Keratinocyte (primary cell): ENCODE results near the gene OR9A4. TPM values are rescaled to one million over a fixed set of nuclear protein-coding genes. Genes with fewer than 3 reads are reported as not detected.

Experiments used
- DNase-seq: peaks from one replicate; pipeline ENCODE4 v3.0.0-alpha.2; 2011; ENCODE audit warnings: low read depth, missing footprints, low spot score
- FAIRE-seq: peaks from 2 replicates; lab custom pipeline; 2011; peaks lifted over from hg19 to GRCh38; lab: Jason Lieb, UNC
- H2AFZ ChIP-seq: 2 replicates; pipeline ENCODE4 v1.6.0; 2012; ENCODE audit warnings: low read length, control low read depth, inconsistent platforms; ENCODE audit not compliant: control insufficient read depth
- H3K27ac ChIP-seq: 2 replicates; pipeline ENCODE4 v1.5.1; 2011; ENCODE audit warnings: low read length; ENCODE audit not compliant: control insufficient read depth, insufficient read depth
- H3K27me3 ChIP-seq: 3 replicates; pipeline ENCODE4 v1.6.0; 2011; ENCODE audit warnings: low read length; ENCODE audit not compliant: control insufficient read depth, insufficient read depth; ENCODE audit errors: extremely low read depth
- H3K36me3 ChIP-seq, 2 experiments: 2 replicates in 1 of 2; 3 replicates in 1 of 2; pipeline ENCODE4 v1.5.1; 2011; ENCODE audit warnings: low read length in 2 of 2, mild to moderate bottlenecking in 1 of 2; ENCODE audit not compliant: control insufficient read depth in 2 of 2, insufficient read depth in 2 of 2; ENCODE audit errors: extremely low read depth in 1 of 2
- H3K4me1 ChIP-seq: 3 replicates; pipeline ENCODE4 v1.5.1; 2011; ENCODE audit warnings: low read length; ENCODE audit not compliant: control insufficient read depth, insufficient read depth; ENCODE audit errors: extremely low read depth
- H3K4me2 ChIP-seq: 3 replicates; pipeline ENCODE4 v1.6.0; 2011; ENCODE audit warnings: low read depth, low read length; ENCODE audit not compliant: control insufficient read depth, insufficient read depth; ENCODE audit errors: extremely low read depth
- H3K4me3 ChIP-seq, 3 experiments: fragments of 200-600 bp in 1 of 3; sonication (generic) in 1 of 3; 2 replicates in 2 of 3; 3 replicates in 1 of 3; pipeline ENCODE4 v1.5.1; 2011 to 2016; ENCODE audit warnings: low read length in 3 of 3, mild to moderate bottlenecking in 3 of 3, control low read depth in 2 of 3, inconsistent platforms in 1 of 3, low read depth in 1 of 3, mixed read lengths in 1 of 3, mixed run types in 1 of 3, moderate library complexity in 1 of 3; ENCODE audit not compliant: control insufficient read depth in 2 of 3, insufficient read depth in 2 of 3; ENCODE audit errors: extremely low read depth in 1 of 3
- H3K79me2 ChIP-seq: 2 replicates; pipeline ENCODE4 v1.6.0; 2012; ENCODE audit warnings: low read length; ENCODE audit not compliant: control insufficient read depth, insufficient read depth
- H3K9ac ChIP-seq: 3 replicates; pipeline ENCODE4 v1.6.0; 2011; ENCODE audit warnings: low read length; ENCODE audit not compliant: control insufficient read depth, insufficient read depth; ENCODE audit errors: extremely low read depth
- H3K9me1 ChIP-seq: 3 replicates; pipeline ENCODE4 v1.6.0; 2011; ENCODE audit warnings: low read length; ENCODE audit not compliant: control insufficient read depth, insufficient read depth; ENCODE audit errors: extremely low read depth
- H3K9me3 ChIP-seq: 2 replicates; pipeline ENCODE4 v1.5.1; 2012; ENCODE audit warnings: low read depth, low read length; ENCODE audit not compliant: control insufficient read depth
- H4K20me1 ChIP-seq: 3 replicates; pipeline ENCODE4 v1.6.0; 2011; ENCODE audit warnings: low read length; ENCODE audit not compliant: control insufficient read depth, insufficient read depth; ENCODE audit errors: extremely low read depth
- CTCF ChIP-seq, 3 experiments: IDR thresholded peaks in 1 of 3; conservative IDR thresholded peaks in 1 of 3; optimal IDR thresholded peaks in 1 of 3; 2 replicates in 2 of 3; 3 replicates in 1 of 3; pipeline versions ENCODE3 to v1.5.1; 2011; ENCODE audit warnings: low read length in 3 of 3, mild to moderate bottlenecking in 3 of 3, moderate library complexity in 2 of 3, control low read depth in 1 of 3, inconsistent platforms in 1 of 3; ENCODE audit not compliant: insufficient read depth in 2 of 3; ENCODE audit errors: extremely low read depth in 1 of 3
- EZH2 ChIP-seq: IDR thresholded peaks from one replicate; pipeline ENCODE4 v1.6.1; 2012; ENCODE audit warnings: inconsistent platforms, mild to moderate bottlenecking, low read length, moderate library complexity
- dilution Hi-C: fragments of 300-500 bp; cut with MboI; formaldehyde crosslinking; loops from one replicate; pipeline ENCODE4 v1.7.0; 2020; ENCODE audit warnings: low sequenced_read_pairs; ENCODE audit not compliant: extremely low pct_ligation_motif_present
- polyA plus RNA-seq, 5 experiments: library from polyadenylated mRNA; depleted of rRNA in 3 of 5; stranded (reverse) in 3 of 5; stranded (forward) in 1 of 5; unstranded in 1 of 5; fragments of >200 nt; gene quantifications; 1 replicate in 1 of 5; 2 replicates in 3 of 5; 3 replicates in 1 of 5; pipeline versions ENCODE4 v1.2.1 to v1.2.3, GENCODE V29; 2011 to 2012; ENCODE audit warnings: missing spikeins in 2 of 5, low read depth in 1 of 5, low replicate concordance in 1 of 5

Gene OR9A4
- polyA plus RNA-seq, 1 donor (not counting 4 experiments of a cell fraction or from before 2014, with no cell fraction given) = not detected

GRCh38 chr7:141928146-141928844, 12.1 kb downstream of the OR9A4 start:
- no peak overlapping the region for H3K9ac ChIP-seq
- H3K4me3 ChIP-seq = no peak overlapping the region
- no peaks in the 10 kb centered on the region for H3K4me1 ChIP-seq
- H3K79me2 ChIP-seq = no peaks in the 10 kb centered on the region
- TF ChIP-seq CTCF (optimal IDR thresholded peaks at IDR 0.05 in 1 of 3, IDR thresholded peaks at IDR 0.05 in 1 of 3, conservative IDR thresholded peaks at IDR 0.05 in 1 of 3; ENCODE audit: extremely low read depth in 1 of 3, insufficient read depth in 2 of 3, low read length in 3 of 3) (no peak), EZH2 (no peak)
- dilution Hi-C loops = no loop called here
- H3K36me3 ChIP-seq = no peaks in the 10 kb centered on the region
- peak overlapping the region; percentile 6 for H2AFZ ChIP-seq
- H3K9me1 ChIP-seq = no peaks in the 10 kb centered on the region
- no peak overlapping the region for H3K4me2 ChIP-seq
- FAIRE-seq = no peak
- H4K20me1 ChIP-seq = no peaks in the 10 kb centered on the region
- no peak overlapping the region for H3K27ac ChIP-seq
- no peak for DNase-seq
- H3K27me3 ChIP-seq = no peaks in the 10 kb centered on the region
- H3K9me3 ChIP-seq = no peaks in the 10 kb centered on the region

- Histone ChIP-seq H3K4me1 (no peaks in the 10 kb centered on the region), H2AFZ (no peak overlapping the region), H3K9ac (no peak overlapping the region), H3K4me3 (no peak overlapping the region), H3K4me2 (no peak overlapping the region), H3K27me3 (no peaks in the 10 kb centered on the region), H3K9me1 (no peaks in the 10 kb centered on the region), H4K20me1 (no peaks in the 10 kb centered on the region), H3K9me3 (no peaks in the 10 kb centered on the region), H3K79me2 (no peaks in the 10 kb centered on the region), H3K27ac (no peak overlapping the region), H3K36me3 (no peaks in the 10 kb centered on the region)
- dilution Hi-C loops = no loop called here
- DNase-seq (no peak), FAIRE-seq (no peak)
- TF ChIP-seq EZH2 (no peak), CTCF (optimal IDR thresholded peaks at IDR 0.05 in 1 of 3, IDR thresholded peaks at IDR 0.05 in 1 of 3, conservative IDR thresholded peaks at IDR 0.05 in 1 of 3; ENCODE audit: extremely low read depth in 1 of 3, insufficient read depth in 2 of 3, low read length in 3 of 3) (no peak)
Measured at GRCh38 chr7:141928845-141929195, 12.6 kb downstream of the OR9A4 start.
